ENCODE results near the gene OST4.

OST4 gene

DNA sequence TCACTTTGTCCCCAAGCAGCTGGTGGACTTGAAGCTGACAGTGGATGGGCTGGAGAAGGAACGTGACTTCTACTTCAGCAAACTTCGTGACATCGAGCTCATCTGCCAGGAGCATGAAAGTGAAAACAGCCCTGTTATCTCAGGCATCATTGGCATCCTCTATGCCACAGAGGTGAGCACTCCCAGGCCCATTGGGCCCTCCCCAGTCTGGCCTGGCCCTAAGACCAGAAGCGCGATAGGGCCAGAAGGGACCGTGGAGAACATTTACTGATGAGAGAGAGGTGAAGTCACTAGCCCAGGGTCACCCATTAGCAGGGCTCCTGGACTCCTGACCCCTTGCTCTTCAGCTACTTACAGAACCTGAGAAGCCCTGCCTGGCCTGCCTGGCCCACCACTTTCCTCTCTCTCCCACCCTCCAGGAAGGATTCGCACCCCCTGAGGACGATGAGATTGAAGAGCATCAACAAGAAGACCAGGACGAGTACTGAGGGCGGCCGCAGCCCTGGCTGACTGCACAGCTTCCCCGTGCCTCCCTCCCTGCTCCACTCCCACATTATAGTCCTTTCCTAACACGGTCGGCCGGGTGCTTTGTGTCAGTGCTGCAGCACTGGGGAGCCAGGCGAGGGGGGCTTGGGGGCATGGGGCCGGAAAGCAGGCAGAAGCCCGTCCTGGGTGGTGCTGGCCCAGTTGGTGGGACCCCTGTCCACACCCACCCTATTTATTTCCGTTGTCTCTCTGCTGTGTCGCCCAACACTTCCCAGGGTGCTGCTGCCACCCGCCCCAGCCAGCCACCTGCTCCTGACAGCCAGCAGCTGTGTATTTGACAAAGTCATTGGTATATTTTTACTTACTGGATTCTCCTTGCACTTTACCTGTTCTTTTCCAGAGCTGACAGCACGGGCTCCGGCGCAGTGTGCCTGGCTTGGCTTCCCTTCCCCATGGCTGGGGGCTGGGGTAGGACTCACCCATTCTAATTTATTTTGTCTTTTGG, 45.3 kb downstream of the OST4 start:
- H3K4me3 ChIP-seq (ENCODE audit: low read depth, low read length) = no peak overlapping the region
- TF ChIP-seq, protein P1, sequence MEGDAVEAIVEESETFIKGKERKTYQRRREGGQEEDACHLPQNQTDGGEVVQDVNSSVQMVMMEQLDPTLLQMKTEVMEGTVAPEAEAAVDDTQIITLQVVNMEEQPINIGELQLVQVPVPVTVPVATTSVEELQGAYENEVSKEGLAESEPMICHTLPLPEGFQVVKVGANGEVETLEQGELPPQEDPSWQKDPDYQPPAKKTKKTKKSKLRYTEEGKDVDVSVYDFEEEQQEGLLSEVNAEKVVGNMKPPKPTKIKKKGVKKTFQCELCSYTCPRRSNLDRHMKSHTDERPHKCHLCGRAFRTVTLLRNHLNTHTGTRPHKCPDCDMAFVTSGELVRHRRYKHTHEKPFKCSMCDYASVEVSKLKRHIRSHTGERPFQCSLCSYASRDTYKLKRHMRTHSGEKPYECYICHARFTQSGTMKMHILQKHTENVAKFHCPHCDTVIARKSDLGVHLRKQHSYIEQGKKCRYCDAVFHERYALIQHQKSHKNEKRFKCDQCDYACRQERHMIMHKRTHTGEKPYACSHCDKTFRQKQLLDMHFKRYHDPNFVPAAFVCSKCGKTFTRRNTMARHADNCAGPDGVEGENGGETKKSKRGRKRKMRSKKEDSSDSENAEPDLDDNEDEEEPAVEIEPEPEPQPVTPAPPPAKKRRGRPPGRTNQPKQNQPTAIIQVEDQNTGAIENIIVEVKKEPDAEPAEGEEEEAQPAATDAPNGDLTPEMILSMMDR (IDR thresholded peaks at IDR 0.05; ENCODE audit: low read depth, low read length) = no peak
- no peak for DNase-seq (ENCODE audit: low read depth, low spot score)
- in situ Hi-C loops (cut with HindIII; ENCODE audit: low sequenced_read_pairs) = no loop called here

DNA sequence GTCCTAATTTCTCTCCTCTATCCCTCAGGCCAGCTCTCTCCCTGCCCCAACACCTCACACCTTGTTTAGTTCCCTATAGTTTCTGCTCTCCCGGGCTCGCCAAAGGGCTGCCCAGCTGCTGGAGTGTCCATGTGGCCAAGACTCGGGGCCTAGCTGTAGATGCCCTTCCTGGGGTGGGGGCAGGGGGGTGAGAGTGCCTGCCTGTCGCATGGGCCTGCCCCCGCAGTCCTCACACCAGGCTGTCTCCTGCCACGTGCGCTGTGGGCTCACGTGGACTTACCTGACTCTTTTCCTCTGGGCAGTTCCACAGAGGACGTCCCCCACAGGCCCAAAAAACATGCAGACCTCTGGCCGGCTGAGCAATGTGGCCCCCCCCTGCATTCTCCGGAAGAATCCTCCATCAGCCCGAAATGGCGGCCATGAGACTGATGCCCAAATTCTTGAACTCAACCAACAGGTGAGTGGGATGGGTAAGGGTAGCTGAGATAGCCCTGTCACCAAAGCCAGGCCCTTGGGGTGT, 46.1 kb downstream of the OST4 start:
- no peak overlapping the region for H3K4me3 ChIP-seq (ENCODE audit: low read depth, low read length)
- TF ChIP-seq, protein P1 (IDR thresholded peaks at IDR 0.05; ENCODE audit: low read depth, low read length) = no peak
- in situ Hi-C loops (cut with HindIII; ENCODE audit: low sequenced_read_pairs) = no loop called here
- no peak for DNase-seq (ENCODE audit: low read depth, low spot score)

DNA sequence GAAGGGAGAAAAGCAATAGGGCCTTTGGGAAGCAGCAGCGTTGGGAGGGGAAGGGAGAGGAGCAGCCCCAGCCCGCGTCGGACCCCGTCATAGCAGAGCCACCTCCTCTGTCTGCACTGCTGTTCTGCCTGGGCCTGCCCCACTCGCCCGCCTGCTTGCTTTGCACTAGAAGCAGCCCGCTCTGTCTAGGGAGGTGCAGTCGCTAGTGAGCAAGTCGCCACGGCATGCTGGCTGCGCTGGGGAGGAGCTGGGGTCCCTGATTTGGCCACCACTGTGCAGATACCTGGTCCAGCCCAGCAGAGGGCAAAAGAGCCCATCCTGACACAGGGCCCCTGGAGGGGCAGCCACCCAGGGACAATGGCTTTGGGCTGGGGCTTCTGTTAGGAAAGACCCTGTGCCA, 46.6 kb downstream of the OST4 start:
- TF ChIP-seq, protein P1 (IDR thresholded peaks at IDR 0.05; ENCODE audit: low read depth, low read length) = no peak
- in situ Hi-C loops (cut with HindIII; ENCODE audit: low sequenced_read_pairs) = no loop called here
- H3K4me3 ChIP-seq (ENCODE audit: low read depth, low read length) = no peak overlapping the region
- DNase-seq (ENCODE audit: low read depth, low spot score) = no peak

DNA sequence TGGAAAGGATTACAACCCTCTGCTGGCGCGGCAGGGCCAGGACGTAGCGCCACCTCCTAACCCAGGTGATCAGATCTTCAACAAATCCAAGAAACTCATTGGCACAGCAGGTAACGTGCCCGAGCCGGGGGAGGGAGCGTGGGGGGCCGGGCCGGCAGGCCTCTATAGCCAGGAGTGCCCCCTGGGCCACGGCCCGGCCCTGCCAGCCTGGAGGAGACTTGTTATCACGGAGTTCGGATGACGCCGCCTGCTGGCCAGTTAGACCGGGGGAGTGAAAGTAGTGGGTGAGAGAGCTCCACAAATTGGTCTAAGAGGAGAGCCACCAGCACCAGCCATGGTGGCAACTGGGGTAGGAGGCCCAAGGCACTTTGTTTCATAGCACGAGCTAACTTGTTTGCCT, 47.3 kb downstream of the OST4 start:
- TF ChIP-seq, protein P1 (IDR thresholded peaks at IDR 0.05; ENCODE audit: low read depth, low read length) = peak; percentile 28
- no peak for DNase-seq (ENCODE audit: low read depth, low spot score)
- no peak overlapping the region for H3K4me3 ChIP-seq (ENCODE audit: low read depth, low read length)
- in situ Hi-C loops (cut with HindIII; ENCODE audit: low sequenced_read_pairs) = no loop called here

DNA sequence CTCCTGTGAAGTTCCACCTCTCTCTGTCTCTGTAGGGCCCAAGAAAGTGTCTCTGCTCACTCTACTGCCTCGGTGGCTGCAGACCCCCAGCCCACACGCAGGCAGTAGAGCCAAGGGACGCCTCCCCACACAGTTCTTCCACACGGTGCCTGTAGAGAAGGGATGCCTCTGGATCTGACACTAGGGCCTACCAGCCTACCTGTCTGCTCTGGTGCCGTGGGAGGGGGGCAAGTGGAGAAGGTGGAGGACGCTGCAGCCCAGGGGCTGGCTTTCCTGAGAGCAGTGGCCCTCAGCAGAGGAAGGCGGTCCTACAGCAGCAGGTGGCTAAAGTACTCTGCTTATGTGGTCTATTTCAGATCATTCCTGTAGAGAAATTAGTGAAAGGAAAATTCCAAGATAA, 47.7 kb downstream of the OST4 start:
- TF ChIP-seq, protein P1 (IDR thresholded peaks at IDR 0.05; ENCODE audit: low read depth, low read length) = no peak
- no peak for DNase-seq (ENCODE audit: low read depth, low spot score)
- in situ Hi-C loops (cut with HindIII; ENCODE audit: low sequenced_read_pairs) = no loop called here
- H3K4me3 ChIP-seq (ENCODE audit: low read depth, low read length) = no peak overlapping the region

DNA sequence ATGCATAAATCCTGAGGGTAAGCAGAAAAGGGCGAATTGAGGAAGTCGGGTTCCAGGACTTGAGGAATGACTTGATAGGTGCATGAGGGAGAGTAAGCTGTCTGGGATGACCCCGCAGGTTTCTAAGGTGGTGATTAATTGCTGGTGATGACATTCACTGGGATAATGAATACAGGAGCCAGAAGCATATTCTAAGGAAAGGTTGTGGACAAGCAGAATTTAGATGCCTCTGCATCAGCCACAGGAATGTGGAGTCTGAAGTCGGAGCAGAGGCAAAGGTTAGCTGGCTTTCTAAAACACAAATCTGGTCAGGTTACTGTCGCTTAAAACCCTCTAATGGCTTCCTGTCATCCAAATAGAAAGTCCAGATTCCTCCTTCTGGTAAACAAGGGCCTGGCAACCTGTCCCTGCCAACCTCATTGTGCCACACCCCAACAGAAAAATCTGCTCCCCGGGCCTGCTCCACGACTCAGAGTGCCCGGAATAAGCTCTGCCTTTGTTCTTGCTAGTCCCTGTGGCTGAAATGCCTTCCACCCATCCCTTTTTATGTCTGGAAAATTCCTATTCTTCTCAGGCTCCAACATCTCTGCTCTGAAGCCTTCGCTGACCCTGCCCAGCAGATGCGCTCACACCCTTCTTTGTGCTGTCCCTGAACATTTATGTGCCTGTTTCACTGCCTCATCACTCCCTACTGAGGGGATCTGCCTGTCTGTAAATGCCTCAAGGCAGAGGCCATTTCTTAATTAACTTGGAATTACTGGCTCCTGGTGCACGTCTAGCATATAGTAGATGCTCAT, 50.0 kb downstream of the OST4 start:
- in situ Hi-C loops (cut with HindIII; ENCODE audit: low sequenced_read_pairs) = no loop called here
- DNase-seq (ENCODE audit: low read depth, low spot score) = no peak
- TF ChIP-seq, protein P1 (IDR thresholded peaks at IDR 0.05; ENCODE audit: low read depth, low read length) = no peak

More for the DNA sequence above, 50.0 kb downstream of the OST4 start:
- H3K4me3 ChIP-seq (ENCODE audit: low read depth, low read length) = no peak overlapping the region
